GM12891 (cell line): ENCODE results near the gene SLC8B1.

Source experiments
- DNase-seq: peaks from one replicate; pipeline ENCODE4 v3.0.0; 2011; ENCODE audit warnings: low spot score; ENCODE audit not compliant: insufficient read length
- FAIRE-seq: peaks from 2 replicates; lab custom pipeline; 2011; peaks lifted over from hg19 to GRCh38; lab: Jason Lieb, UNC
- PAX5 ChIP-seq: IDR thresholded peaks from 2 replicates; pipeline ENCODE4 v1.6.1; 2011; ENCODE audit warnings: low read length, moderate library complexity, mild to moderate bottlenecking; ENCODE audit not compliant: insufficient read depth, severe bottlenecking
- POLR2A ChIP-seq: IDR thresholded peaks from 2 replicates; pipeline ENCODE4 v1.6.1; 2011; ENCODE audit warnings: low read depth, low read length, control low read depth
- POLR2AphosphoS5 ChIP-seq: IDR thresholded peaks from 2 replicates; pipeline ENCODE4 v1.6.1; 2011; ENCODE audit warnings: low read depth, low read length, control low read depth
- POU2F2 ChIP-seq: IDR thresholded peaks from 2 replicates; pipeline ENCODE4 v1.6.1; 2011; ENCODE audit warnings: low read depth, mild to moderate bottlenecking, control low read depth, low read length, moderate library complexity
- SPI1 ChIP-seq: IDR thresholded peaks from 2 replicates; pipeline ENCODE4 v1.6.1; 2011; ENCODE audit warnings: low read depth, low read length, control low read depth
- TAF1 ChIP-seq: IDR thresholded peaks from 2 replicates; pipeline ENCODE4 v1.6.1; 2011; ENCODE audit warnings: low read depth, low read length, control low read depth

The SLC8B1 gene

GRCh38 chr12:113310489-113310888 is 24.4 kb downstream of the SLC8B1 start:
- FAIRE-seq (no peak), DNase-seq (no peak)
- TF ChIP-seq POLR2A = no peak
- no peak for TF ChIP-seq POLR2AphosphoS5
- no peak for TF ChIP-seq SPI1
- TF ChIP-seq TAF1 = no peak
- no peak for TF ChIP-seq PAX5
- TF ChIP-seq POU2F2 = no peak

- FAIRE-seq (no peak), DNase-seq (no peak)
- TF ChIP-seq PAX5 (no peak), POLR2A (no peak), TAF1 (no peak), POU2F2 (no peak), SPI1 (no peak), POLR2AphosphoS5 (no peak)
Measured at GRCh38 chr12:113306382-113306781, 28.5 kb downstream of the SLC8B1 start.

GRCh38 chr12:113305281-113305856 is 29.5 kb downstream of the SLC8B1 start:
- TF ChIP-seq POLR2AphosphoS5 = no peak
- TF ChIP-seq POLR2A = no peak
- TF ChIP-seq POU2F2 = no peak
- no peak for TF ChIP-seq TAF1
- TF ChIP-seq PAX5 = no peak
- no peak for TF ChIP-seq SPI1
- DNase-seq (no peak), FAIRE-seq (no peak)

- TF ChIP-seq POLR2A (no peak), SPI1 (no peak), POLR2AphosphoS5 (no peak)
- FAIRE-seq (no peak), DNase-seq (no peak)
Measured at GRCh38 chr12:113302886-113303640, 31.8 kb downstream of the SLC8B1 start.

GRCh38 chr12:113302466-113302865 is 32.4 kb downstream of the SLC8B1 start:
- DNase-seq (no peak), FAIRE-seq (no peak)
- TF ChIP-seq POLR2AphosphoS5 = no peak

- no peak for FAIRE-seq
- TF ChIP-seq POLR2AphosphoS5 = no peak
- TF ChIP-seq POLR2A = no peak
- TF ChIP-seq PAX5 = no peak
- no peak for TF ChIP-seq TAF1
- no peak for TF ChIP-seq POU2F2
- TF ChIP-seq SPI1 = no peak
Measured at GRCh38 chr12:113301811-113302210, 33.1 kb downstream of the SLC8B1 start.

GRCh38 chr12:113299619-113300237 is 35.2 kb downstream of the SLC8B1 start:
- DNase-seq (no peak), FAIRE-seq (no peak)
- no peak for TF ChIP-seq PAX5
- no peak for TF ChIP-seq TAF1
- no peak for TF ChIP-seq POLR2A
- no peak for TF ChIP-seq SPI1
- no peak for TF ChIP-seq POU2F2
- TF ChIP-seq POLR2AphosphoS5 = no peak

More at GRCh38 chr12:113301811-113302210, 33.1 kb downstream of the SLC8B1 start:
- DNase-seq = no peak

GRCh38 chr12:113298861-113299545 is 35.9 kb downstream of the SLC8B1 start:
- TF ChIP-seq POLR2A (no peak), SPI1 (no peak), TAF1 (no peak), PAX5 (no peak), POLR2AphosphoS5 (no peak), POU2F2 (no peak)
- DNase-seq = no peak
- FAIRE-seq = no peak

- DNase-seq (no peak), FAIRE-seq (no peak)
- no peak for TF ChIP-seq POLR2A
Measured at GRCh38 chr12:113298472-113298817, 36.5 kb downstream of the SLC8B1 start.
